Measurements from ENCODE around the gene RAMP3.

- TF ChIP-seq CTCF (IDR thresholded peaks at IDR 0.05), result no peak
- no peak for TF ChIP-seq POLR2AphosphoS5 (IDR thresholded peaks at IDR 0.05; ENCODE audit: low read depth, low read length)
- TF ChIP-seq TCF7L2 (IDR thresholded peaks at IDR 0.05; ENCODE audit: low read depth, low read length), result no peak
- TF ChIP-seq REST (IDR thresholded peaks at IDR 0.05; ENCODE audit: insufficient read depth in 1 of 2, low read depth in 2 of 2, low read length in 1 of 2), result no peak
Observed at GRCh38 chr7:45131891-45132290, 25.7 kb upstream of the RAMP3 start.

Measured in Panc1 (cell line).